ENCODE measurements around the gene ARHGEF28. TPM values are rescaled to one million over a fixed set of nuclear protein-coding genes. Genes with fewer than 3 reads are reported as not detected.

Gene ARHGEF28
- total and polyA plus RNA-seq, 9 of the 15 experiments (the other 6 are each of a cell fraction or from before 2014, with no cell fraction given), result 0.27 TPM; not detected in 8

DNA sequence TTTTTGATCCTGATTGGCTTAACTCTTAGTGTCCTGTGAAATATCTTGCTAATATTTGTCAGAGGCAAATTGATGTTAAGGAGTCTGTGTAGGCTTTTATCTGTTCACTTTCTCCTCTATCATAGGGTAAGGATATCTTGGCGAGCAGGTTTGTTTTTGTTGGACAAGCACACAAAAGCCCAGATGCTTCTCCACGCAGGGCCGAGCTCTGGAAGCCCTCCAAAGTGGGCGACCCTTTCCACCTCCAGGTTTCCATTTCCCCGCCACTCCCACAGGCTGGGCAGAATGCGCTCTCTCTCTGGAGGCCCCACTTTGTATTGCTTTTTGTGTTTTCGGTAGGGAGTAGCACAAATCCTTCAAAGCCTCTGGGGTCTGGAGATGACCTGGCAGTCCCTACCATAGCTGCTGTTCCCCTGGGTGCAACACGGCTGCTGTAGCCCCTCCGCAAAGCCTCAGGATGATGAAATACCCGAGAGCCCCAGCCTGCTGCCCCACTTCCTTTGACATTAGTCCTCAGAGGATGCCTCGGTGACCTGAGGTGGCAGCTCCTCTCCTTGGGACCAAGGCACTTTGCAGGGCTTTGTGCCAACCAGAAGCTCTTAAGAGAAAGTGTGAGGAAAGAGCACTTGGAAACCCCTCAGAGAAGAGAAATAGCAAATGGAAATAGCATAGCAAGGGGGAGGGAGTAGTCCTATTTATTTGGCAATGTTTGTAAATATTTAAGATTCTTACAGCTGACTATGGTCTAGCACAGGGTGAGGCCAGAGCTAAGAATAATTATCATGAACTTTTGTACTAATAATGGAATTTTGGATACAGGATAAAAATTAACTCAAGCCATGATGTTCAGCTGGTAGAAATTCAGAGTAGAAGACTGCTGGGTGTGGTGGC, 122.8 kb downstream of the ARHGEF28 start (continued):
- TF ChIP-seq, protein P1, sequence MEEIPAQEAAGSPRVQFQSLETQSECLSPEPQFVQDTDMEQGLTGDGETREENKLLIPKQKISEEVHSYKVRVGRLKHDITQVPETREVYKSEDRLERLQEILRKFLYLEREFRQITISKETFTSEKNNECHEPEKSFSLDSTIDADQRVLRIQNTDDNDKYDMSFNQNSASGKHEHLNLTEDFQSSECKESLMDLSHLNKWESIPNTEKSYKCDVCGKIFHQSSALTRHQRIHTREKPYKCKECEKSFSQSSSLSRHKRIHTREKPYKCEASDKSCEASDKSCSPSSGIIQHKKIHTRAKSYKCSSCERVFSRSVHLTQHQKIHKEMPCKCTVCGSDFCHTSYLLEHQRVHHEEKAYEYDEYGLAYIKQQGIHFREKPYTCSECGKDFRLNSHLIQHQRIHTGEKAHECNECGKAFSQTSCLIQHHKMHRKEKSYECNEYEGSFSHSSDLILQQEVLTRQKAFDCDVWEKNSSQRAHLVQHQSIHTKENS (CRISPR knock-in tag; IDR thresholded peaks at IDR 0.05), result no peak
- TF ChIP-seq MTA1 (IDR thresholded peaks at IDR 0.05; ENCODE audit: borderline replicate concordance) (no peak), NR3C1 (CRISPR knock-in tag; IDR thresholded peaks at IDR 0.05) (no peak)

DNA sequence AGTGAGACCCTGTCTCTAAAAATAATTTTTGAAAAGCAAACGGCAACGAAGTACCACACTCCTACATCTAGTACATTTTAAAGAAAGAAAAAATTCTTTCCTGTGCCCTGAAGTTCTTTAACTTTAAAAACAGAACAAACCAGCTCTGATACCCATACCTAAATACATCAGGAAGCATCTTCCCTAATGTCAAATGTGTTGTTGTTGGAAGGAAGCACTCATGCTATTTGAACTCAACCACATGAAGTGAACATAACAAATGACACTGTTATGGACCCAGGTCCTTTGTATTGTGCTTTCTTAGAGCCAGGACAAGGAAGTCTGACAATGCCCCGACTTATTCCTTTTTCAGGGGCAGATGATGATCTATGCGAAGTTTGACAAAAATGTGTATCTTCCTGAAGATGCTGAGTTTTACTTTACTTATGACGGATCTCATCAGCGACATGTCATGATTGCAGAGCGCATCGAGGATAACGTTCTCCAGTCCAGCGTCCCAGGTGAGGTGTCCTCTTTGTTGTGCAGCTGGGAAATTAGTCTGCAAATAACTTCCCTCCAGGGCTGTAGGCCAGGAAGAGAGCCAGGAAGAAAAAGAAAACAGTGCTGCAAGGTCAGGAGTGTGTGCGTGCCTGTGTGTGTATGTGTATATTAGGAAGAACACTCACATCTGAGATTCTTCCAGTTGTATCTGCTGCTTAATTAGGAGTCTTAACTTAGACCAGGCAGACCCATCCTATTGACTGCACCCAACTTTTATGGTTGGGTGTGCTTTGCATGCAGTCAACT, 123.7 kb downstream of the ARHGEF28 start:
- H3K4me1 ChIP-seq (replicated peaks in 1 of 2; ENCODE audit: control insufficient read depth in 2 of 2, insufficient read depth in 2 of 2, low read length in 2 of 2), result no peaks in the 10 kb centered on the region
- peaks cover 21 to 23% of the 10 kb centered on the region in 2 experiments for H3K27me3 ChIP-seq (ENCODE audit: control insufficient read depth in 2 of 2, insufficient read depth in 2 of 2, low read length in 2 of 2)
- in situ Hi-C loops (cut with MboI) (no loop called here), intact Hi-C loops (cut with micrococcal nuclease) (no loop called here)
- H3K9me3 ChIP-seq (replicated peaks; ENCODE audit: control insufficient read depth, insufficient read depth, low read depth, low read length), result no peaks in the 10 kb centered on the region
- H3K4me2 ChIP-seq (ENCODE audit: insufficient read depth, low read length), result no peak overlapping the region
- H2AFZ ChIP-seq (ENCODE audit: low read depth, low read length), result no peak overlapping the region
- no peak overlapping the region for H3K4me3 ChIP-seq
- FAIRE-seq (no peak), DNase-seq (ENCODE audit: extremely low read depth in 1 of 4, low spot score in 3 of 4) (no peak), ATAC-seq (no peak)
- WGBS (ENCODE audit: insufficient coverage, low coverage, missing lambda C conversion rate), result 2% methylated on average over 11 of the region's 11 CpGs
- CTCF ChIA-PET (ENCODE audit: low intra/inter-chr PET ratio), result no interaction called here
- no TSS peak for BruUV-seq (replicated peaks)
- no peak overlapping the region for H3K27ac ChIP-seq (ENCODE audit: extremely low read depth, low read depth, low read length)
- POLR2A ChIA-PET, result interaction anchor here (1.1 kb wide), 1 partner anchor 12 kb away, joined by 4 read pairs; no protein-coding TSS in a partner anchor
- H3K9me1 ChIP-seq (ENCODE audit: control insufficient read depth, insufficient read depth, low read length), result no peaks in the 10 kb centered on the region
- H4K20me1 ChIP-seq (replicated peaks; ENCODE audit: control insufficient read depth, insufficient read depth, low read length), result no peaks in the 10 kb centered on the region
- H3K79me2 ChIP-seq (ENCODE audit: control insufficient read depth, insufficient read depth, low read length), result no peaks in the 10 kb centered on the region
- H3K36me3 ChIP-seq (ENCODE audit: control insufficient read depth, insufficient read depth, low read length), result no peaks in the 10 kb centered on the region
- no peak overlapping the region for H3K9ac ChIP-seq (ENCODE audit: insufficient read depth in 1 of 2, low read depth in 2 of 2, low read length in 2 of 2)
- TF ChIP-seq GTF2F1 (IDR thresholded peaks at IDR 0.05; ENCODE audit: low read depth, low read length) (no peak), CXXC5 (CRISPR knock-in tag; IDR thresholded peaks at IDR 0.05) (no peak), POLR2AphosphoS5 (IDR thresholded peaks at IDR 0.05; ENCODE audit: control insufficient read depth, insufficient read depth, low read depth, low read length) (no peak), NFIC (IDR thresholded peaks at IDR 0.05) (no peak), SMARCB1 (IDR thresholded peaks at IDR 0.05; ENCODE audit: insufficient read length, low read depth) (no peak), ZNF263 (CRISPR knock-in tag; IDR thresholded peaks at IDR 0.05; ENCODE audit: borderline replicate concordance) (no peak), ZNF324 (CRISPR knock-in tag; IDR thresholded peaks at IDR 0.05) (no peak)
- TF ChIP-seq, protein P2, sequence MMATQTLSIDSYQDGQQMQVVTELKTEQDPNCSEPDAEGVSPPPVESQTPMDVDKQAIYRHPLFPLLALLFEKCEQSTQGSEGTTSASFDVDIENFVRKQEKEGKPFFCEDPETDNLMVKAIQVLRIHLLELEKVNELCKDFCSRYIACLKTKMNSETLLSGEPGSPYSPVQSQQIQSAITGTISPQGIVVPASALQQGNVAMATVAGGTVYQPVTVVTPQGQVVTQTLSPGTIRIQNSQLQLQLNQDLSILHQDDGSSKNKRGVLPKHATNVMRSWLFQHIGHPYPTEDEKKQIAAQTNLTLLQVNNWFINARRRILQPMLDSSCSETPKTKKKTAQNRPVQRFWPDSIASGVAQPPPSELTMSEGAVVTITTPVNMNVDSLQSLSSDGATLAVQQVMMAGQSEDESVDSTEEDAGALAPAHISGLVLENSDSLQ (IDR thresholded peaks at IDR 0.05), result no peak
